HepG2 (cell line): ENCODE data around the gene TUBA4A. TPM values are rescaled to one million over a fixed set of nuclear protein-coding genes. Genes with fewer than 3 reads are reported as not detected.

Source experiments
- ATAC-seq: fragments of 200-7000 bp; cut with Tn5 transposase; 3 replicates; pipeline ENCODE4 v1.9.1; 2020; ENCODE audit warnings: mild to moderate bottlenecking, moderate library complexity
- BruUV-seq: library from RNA; stranded (reverse); fragments of 400-500 nt; replicated peaks from 2 replicates; lab custom pipeline; 2021; lab: Mats Ljungman, UMichigan
- CTCF ChIA-PET: fragments of 300-600 bp; formaldehyde crosslinking; extraction: SDS; loops from one replicate; lab custom pipeline; 2021; ENCODE audit warnings: low total read pairs, inconsistent platforms, low intra/inter-chr PET ratio; lab: Yijun Ruan, JAX
- POLR2A ChIA-PET: fragments of 350-600 bp; sonication (Branson Sonifier 250); formaldehyde crosslinking; loops from one replicate; lab custom pipeline; 2020; ENCODE audit warnings: antibody characterized with exemption, inconsistent platforms; lab: Yijun Ruan, JAX
- DNase-seq: peaks from one replicate; pipeline ENCODE4 v3.0.0-alpha.2; 2015; ENCODE audit warnings: low spot score
- FAIRE-seq: peaks from 3 replicates; lab custom pipeline; 2011; peaks lifted over from hg19 to GRCh38; lab: Jason Lieb, UNC
- H2AFZ ChIP-seq: one replicate; pipeline ENCODE4 v1.6.1; 2011; ENCODE audit warnings: low read length, inconsistent platforms
- H3K27ac ChIP-seq: fragments of 300-600 bp; 3 replicates; pipeline ENCODE4 v1.8.0; 2011; ENCODE audit warnings: mixed run types, mild to moderate bottlenecking, mixed read lengths, low read length, inconsistent platforms; ENCODE audit not compliant: insufficient read depth; ENCODE audit errors: extremely low read length
- H3K27me3 ChIP-seq, 2 experiments: fragments of 200-600 bp in 1 of 2; 2 replicates in 1 of 2; 3 replicates in 1 of 2; pipeline versions ENCODE4 v1.6.0 to v1.8.0; 2011; ENCODE audit warnings: low read length in 2 of 2, mild to moderate bottlenecking in 2 of 2, moderate library complexity in 2 of 2, inconsistent platforms in 1 of 2; ENCODE audit not compliant: insufficient read depth in 2 of 2, control insufficient read depth in 1 of 2
- H3K36me3 ChIP-seq, 2 experiments: fragments of 200-600 bp in 1 of 2; replicated peaks in 1 of 2; 2 replicates in 1 of 2; 3 replicates in 1 of 2; pipeline versions ENCODE4 v1.5.1 to v1.8.0; 2011; ENCODE audit warnings: low read length in 2 of 2, inconsistent platforms in 1 of 2; ENCODE audit not compliant: insufficient read depth in 2 of 2, control insufficient read depth in 1 of 2
- H3K4me1 ChIP-seq: 2 replicates; pipeline ENCODE4 v1.5.1; 2012; ENCODE audit warnings: low read length, inconsistent platforms; ENCODE audit not compliant: insufficient read depth
- H3K4me2 ChIP-seq: 2 replicates; pipeline ENCODE4 v1.6.0; 2011; ENCODE audit warnings: low read depth, low read length, inconsistent platforms
- H3K4me3 ChIP-seq, 3 experiments: fragments of 200-600 bp in 1 of 3; sonication (generic), shearing (Covaris generic) in 1 of 3; replicated peaks in 1 of 3; 2 replicates each; pipeline ENCODE4 v1.5.1; 2011 to 2016; ENCODE audit warnings: low read length in 3 of 3, inconsistent platforms in 2 of 3, low read depth in 2 of 3, mild to moderate bottlenecking in 2 of 3, control low read depth in 1 of 3, mixed read lengths in 1 of 3; ENCODE audit not compliant: insufficient read depth in 1 of 3
- H3K79me2 ChIP-seq: one replicate; pipeline ENCODE4 v1.6.1; 2011; ENCODE audit warnings: low read length, inconsistent platforms; ENCODE audit not compliant: insufficient read depth
- H3K9ac ChIP-seq: 2 replicates; pipeline ENCODE4 v1.6.0; 2011; ENCODE audit warnings: mild to moderate bottlenecking, low read depth, low read length, inconsistent platforms; ENCODE audit not compliant: insufficient read depth
- H3K9me3 ChIP-seq: 2 replicates; pipeline ENCODE4 v1.5.1; 2012; ENCODE audit warnings: mild to moderate bottlenecking, low read length
- H4K20me1 ChIP-seq: 2 replicates; pipeline ENCODE4 v1.6.0; 2011; ENCODE audit warnings: inconsistent platforms, mild to moderate bottlenecking, low read length, moderate library complexity; ENCODE audit not compliant: insufficient read depth
- NFIB ChIP-seq: sonication (generic); formaldehyde crosslinking; IDR thresholded peaks from 2 replicates; pipeline ENCODE4 v1.9.0; 2021; ENCODE audit warnings: missing genetic modification reagents, mild to moderate bottlenecking, borderline replicate concordance
- ZBTB33 ChIP-seq: sonication (generic); formaldehyde crosslinking; IDR thresholded peaks from 2 replicates; pipeline ENCODE4 v1.4.0; 2020; ENCODE audit warnings: missing genetic modification reagents
- WGBS: methylation state at CpG from one replicate; pipeline ENCODE4 v1.1.6; 2017; ENCODE audit warnings: low lambda C conversion rate; 5-methylcytosine and 5-hydroxymethylcytosine counted together
- in situ Hi-C: cut with HindIII; loops from 2 replicates; pipeline ENCODE4 v1.10.0; 2017; ENCODE audit warnings: low pct_unique_long_range_greater_than_20kb; ENCODE audit not compliant: extremely low pct_ligation_motif_present
- intact Hi-C: fragments of 100-400 bp; cut with micrococcal nuclease; formaldehyde crosslinking; loops from one replicate; pipeline ENCODE4 v1.10.0; 2022; ENCODE audit not compliant: unreplicated experiment
- polyA plus RNA-seq, 8 experiments: library from polyadenylated mRNA; depleted of rRNA in 3 of 8; stranded (reverse) in 7 of 8; unstranded in 1 of 8; fragments of >200 nt; fragmentation: Illumina TruSeq in 4 of 8; extraction: Trizol in 4 of 8; gene quantifications; 2 replicates each; pipeline versions ENCODE4 v1.2.1 to v1.2.3, GENCODE V29; 2011 to 2016; ENCODE audit warnings: low read depth in 4 of 8, missing spikeins in 1 of 8, mixed read lengths in 1 of 8; ENCODE audit not compliant: insufficient read depth in 1 of 8
- total RNA-seq, 5 experiments: library from RNA; depleted of rRNA; stranded (reverse); fragments of >200 nt; fragmentation: Illumina TruSeq; extraction: Trizol; gene quantifications; 2 replicates each; pipeline ENCODE4 v1.2.3, GENCODE V29; 2016; ENCODE audit warnings: low read depth in 1 of 5
- TF ChIP-seq, protein P1 (sequence below): sonication (generic); formaldehyde crosslinking; IDR thresholded peaks from 2 replicates; pipeline ENCODE4 v1.5.0; 2020; ENCODE audit warnings: missing genetic modification reagents, mild to moderate bottlenecking, borderline replicate concordance

Gene TUBA4A
- total and polyA plus RNA-seq, 2 of the 13 experiments (the other 11 are each of a cell fraction or from before 2014, with no cell fraction given): 1.3 to 12.7 TPM

- H4K20me1 ChIP-seq: no peaks in the 10 kb centered on the region
- H3K9ac ChIP-seq: no peak overlapping the region
- 98% methylated on average over 15 of the region's 18 CpGs for WGBS
- CTCF ChIA-PET: no interaction called here
- no peaks in the 10 kb centered on the region for H3K27me3 ChIP-seq
- POLR2A ChIA-PET: interaction anchor here (1.3 to 6.2 kb wide), 6 partner anchors 9 to 59 kb away, joined by 3 to 196 read pairs (median 61); partner anchors contain the start of genes ANKZF1, ATG9A, DNAJB2 and GLB1L
- TF ChIP-seq NFIB (CRISPR knock-in tag): 0 out of 2 replicates have a peak, but pooled peaks have one; percentile 49
- no peak for TF ChIP-seq ZBTB33 (CRISPR knock-in tag)
- TF ChIP-seq, protein P1, sequence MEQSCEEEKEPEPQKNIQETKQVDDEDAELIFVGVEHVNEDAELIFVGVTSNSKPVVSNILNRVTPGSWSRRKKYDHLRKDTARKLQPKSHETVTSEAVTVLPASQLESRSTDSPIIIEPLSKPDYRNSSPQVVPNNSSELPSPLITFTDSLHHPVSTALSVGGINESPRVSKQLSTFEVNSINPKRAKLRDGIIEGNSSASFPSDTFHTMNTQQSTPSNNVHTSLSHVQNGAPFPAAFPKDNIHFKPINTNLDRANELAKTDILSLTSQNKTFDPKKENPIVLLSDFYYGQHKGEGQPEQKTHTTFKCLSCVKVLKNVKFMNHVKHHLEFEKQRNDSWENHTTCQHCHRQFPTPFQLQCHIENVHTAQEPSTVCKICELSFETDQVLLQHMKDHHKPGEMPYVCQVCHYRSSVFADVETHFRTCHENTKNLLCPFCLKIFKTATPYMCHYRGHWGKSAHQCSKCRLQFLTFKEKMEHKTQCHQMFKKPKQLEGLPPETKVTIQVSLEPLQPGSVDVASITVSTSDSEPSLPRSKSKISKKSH (CRISPR knock-in tag): 0 out of 2 replicates have a peak, but pooled peaks have one; percentile 15
- TF ChIP-seq, all 625 proteins: peak for 2
- H3K36me3 ChIP-seq: peaks cover 38 to 63% of the 10 kb centered on the region in 2 experiments
- no peak overlapping the region for H2AFZ ChIP-seq
- intact Hi-C loops: loop anchor here (2.0 kb wide), 3 partner anchors 43 to 75 kb away; partner anchors contain the start of genes CNPPD1 and NHEJ1
- BruUV-seq: no TSS peak
- H3K4me2 ChIP-seq: no peak overlapping the region
- peaks cover 33% of the 10 kb centered on the region for H3K4me1 ChIP-seq
- DNase-seq (no peak), FAIRE-seq (no peak), ATAC-seq (no peak)
- no peak overlapping the region for H3K27ac ChIP-seq
- in situ Hi-C loops: no loop called here
- no peaks in the 10 kb centered on the region for H3K9me3 ChIP-seq
- no peak overlapping the region for H3K4me3 ChIP-seq
- peaks cover 11% of the 10 kb centered on the region for H3K79me2 ChIP-seq
These were observed 33.8 kb downstream of the TUBA4A start for GRCh38 chr2:219219784-219220532.
